SK-N-SH (cell line): ENCODE data around the gene EIF5A2. TPM values are rescaled to one million over a fixed set of nuclear protein-coding genes. Genes with fewer than 3 reads are reported as not detected.

ENCODE experiments used
- CTCF ChIA-PET: fragments of 300-600, 350-600 bp; formaldehyde crosslinking; extraction: SDS; loops from one replicate; lab custom pipeline; 2021; lab: Yijun Ruan, JAX
- POLR2A ChIA-PET: fragments of 350-600 bp; sonication (Branson Sonifier 250); formaldehyde crosslinking; extraction: SDS; loops from one replicate; lab custom pipeline; 2020; ENCODE audit warnings: antibody characterized with exemption, inconsistent platforms; lab: Yijun Ruan, JAX
- DNase-seq: peaks from one replicate; pipeline ENCODE4 v3.0.0; 2012
- H2AFZ ChIP-seq: fragments of 200-600 bp; sonication (generic); 2 replicates; pipeline ENCODE4 v1.8.1; 2016; ENCODE audit warnings: antibody characterized with exemption, mild to moderate bottlenecking, low read depth
- H3F3A ChIP-seq: fragments of 200-600 bp; sonication (generic); replicated peaks from 2 replicates; pipeline ENCODE3; 2016; ENCODE audit warnings: antibody characterized with exemption, mild to moderate bottlenecking; ENCODE audit not compliant: insufficient read depth
- H3K27ac ChIP-seq, 2 experiments: fragments of 200-500 bp in 1 of 2; fragments of 200-600 bp in 1 of 2; sonication (Bioruptor generic) in 1 of 2; sonication (generic), shearing (Covaris generic) in 1 of 2; 2 replicates each; pipeline versions ENCODE4 v1.5.1 to v1.6.1; 2014 to 2016; ENCODE audit warnings: low read depth in 2 of 2, inconsistent platforms in 1 of 2, low read length in 1 of 2, mild to moderate bottlenecking in 1 of 2, mixed read lengths in 1 of 2
- H3K27me3 ChIP-seq: fragments of 200-600 bp; sonication (generic), shearing (Covaris generic); 2 replicates; pipeline ENCODE4 v1.6.1; 2016; ENCODE audit warnings: mixed run types; ENCODE audit not compliant: insufficient read depth
- H3K36me3 ChIP-seq, 2 experiments: fragments of 200-500 bp in 1 of 2; fragments of 200-600 bp in 1 of 2; sonication (Bioruptor generic) in 1 of 2; sonication (generic) in 1 of 2; replicated peaks in 1 of 2; 2 replicates each; pipeline versions ENCODE3 to v1.5.1; 2014 to 2016; ENCODE audit warnings: low read length in 1 of 2, mild to moderate bottlenecking in 1 of 2; ENCODE audit not compliant: insufficient read depth in 2 of 2, control insufficient read depth in 1 of 2
- H3K4me1 ChIP-seq, 2 experiments: fragments of 200-500 bp in 1 of 2; fragments of 200-600 bp in 1 of 2; sonication (Bioruptor generic) in 1 of 2; sonication (generic), shearing (Covaris generic) in 1 of 2; 2 replicates each; pipeline versions ENCODE4 v1.5.1 to v1.6.1; 2014 to 2016; ENCODE audit warnings: low read depth in 1 of 2, low read length in 1 of 2, mixed run types in 1 of 2; ENCODE audit not compliant: insufficient read depth in 2 of 2, control insufficient read depth in 1 of 2
- H3K4me2 ChIP-seq: fragments of 200-600 bp; sonication (generic), shearing (Covaris generic); 2 replicates; pipeline ENCODE4 v1.6.1; 2017; ENCODE audit warnings: mixed run types
- H3K4me3 ChIP-seq, 2 experiments: fragments of 200-500 bp in 1 of 2; fragments of 200-600 bp in 1 of 2; sonication (Bioruptor generic) in 1 of 2; sonication (generic), shearing (Covaris generic) in 1 of 2; 2 replicates each; pipeline versions ENCODE4 v1.5.1 to v1.8.1; 2014 to 2016; ENCODE audit warnings: low read depth in 2 of 2, inconsistent platforms in 1 of 2, low read length in 1 of 2, mild to moderate bottlenecking in 1 of 2, mixed read lengths in 1 of 2, moderate library complexity in 1 of 2
- H3K79me2 ChIP-seq: fragments of 200-600 bp; sonication (generic); 2 replicates; pipeline ENCODE4 v1.8.1; 2017; ENCODE audit warnings: mild to moderate bottlenecking; ENCODE audit not compliant: insufficient read depth
- H3K9ac ChIP-seq: fragments of 200-600 bp; sonication (generic); 2 replicates; pipeline ENCODE4 v1.6.1; 2017; ENCODE audit warnings: mixed run types
- H3K9me2 ChIP-seq: fragments of 200-600 bp; sonication (generic); 2 replicates; pipeline ENCODE4 v1.6.1; 2017; ENCODE audit warnings: mixed run types
- H3K9me3 ChIP-seq: fragments of 200-600 bp; sonication (generic); 2 replicates; pipeline ENCODE4 v1.6.1; 2017; ENCODE audit warnings: mixed run types, mild to moderate bottlenecking, moderate library complexity
- H4K20me1 ChIP-seq: fragments of 200-600 bp; sonication (generic); 2 replicates; pipeline ENCODE4 v1.6.1; 2017; ENCODE audit warnings: mild to moderate bottlenecking, mixed run types; ENCODE audit not compliant: insufficient read depth
- CTCF ChIP-seq: fragments of 200-600 bp; sonication (generic); IDR thresholded peaks from 2 replicates; pipeline ENCODE4 v1.6.1; 2017; ENCODE audit warnings: antibody characterized with exemption, mild to moderate bottlenecking, moderate library complexity
- ELF1 ChIP-seq: IDR thresholded peaks from 2 replicates; pipeline ENCODE4 v1.4.0; 2012
- EZH2phosphoT487 ChIP-seq: fragments of 200-600 bp; sonication (generic); IDR thresholded peaks from 2 replicates; pipeline ENCODE4 v1.6.1; 2017; ENCODE audit warnings: low read depth, mixed run types, mild to moderate bottlenecking, antibody characterized with exemption, moderate library complexity, borderline replicate concordance
- FOSL2 ChIP-seq: IDR thresholded peaks from 2 replicates; pipeline ENCODE4 v1.4.0; 2012; ENCODE audit warnings: low read depth, mild to moderate bottlenecking, moderate library complexity, borderline replicate concordance
- FOXJ3 ChIP-seq: sonication (generic); formaldehyde crosslinking; IDR thresholded peaks from 2 replicates; pipeline ENCODE4 v1.5.1; 2020; ENCODE audit warnings: mild to moderate bottlenecking, missing genetic modification reagents
- GABPA ChIP-seq: IDR thresholded peaks from 2 replicates; pipeline ENCODE4 v1.4.0; 2012; ENCODE audit warnings: low read depth, mild to moderate bottlenecking
- JUND ChIP-seq: IDR thresholded peaks from 2 replicates; pipeline ENCODE4 v1.4.0; 2012
- MAX ChIP-seq: IDR thresholded peaks from 2 replicates; pipeline ENCODE4 v1.4.0; 2012; ENCODE audit warnings: low read depth
- NFIC ChIP-seq: IDR thresholded peaks from 2 replicates; pipeline ENCODE4 v1.4.0; 2012; ENCODE audit warnings: borderline replicate concordance
- POLR2AphosphoS5 ChIP-seq: IDR thresholded peaks from 2 replicates; pipeline ENCODE4 v1.6.1; 2012; ENCODE audit warnings: low read depth, low read length
- RCOR1 ChIP-seq: fragments of 150-350 bp; IDR thresholded peaks from 2 replicates; pipeline ENCODE4 v1.6.1; 2017; ENCODE audit warnings: antibody characterized with exemption, low read length
- RFX5 ChIP-seq: IDR thresholded peaks from 2 replicates; pipeline ENCODE4 v1.6.1; 2012; ENCODE audit warnings: mild to moderate bottlenecking, improper control_type of control experiment, low read length
- USF1 ChIP-seq: IDR thresholded peaks from 2 replicates; pipeline ENCODE4 v1.4.0; 2012; ENCODE audit warnings: low read depth, borderline replicate concordance
- USF2 ChIP-seq: fragments of 150-350 bp; IDR thresholded peaks from 2 replicates; pipeline ENCODE4 v1.6.1; 2017; ENCODE audit warnings: antibody characterized with exemption, low read length, low read depth, borderline replicate concordance
- YY1 ChIP-seq: IDR thresholded peaks from 2 replicates; pipeline ENCODE4 v1.4.0; 2012; ENCODE audit warnings: low read depth, mild to moderate bottlenecking
- ZBTB33 ChIP-seq: IDR thresholded peaks from 2 replicates; pipeline ENCODE4 v1.4.0; 2012; ENCODE audit warnings: low read depth, borderline replicate concordance
- polyA plus RNA-seq, 3 experiments: library from polyadenylated mRNA; depleted of rRNA; stranded (reverse); fragments of >200 nt; gene quantifications; 2 replicates each; pipeline ENCODE4 v1.2.3, GENCODE V29; 2012

Gene EIF5A2
- polyA plus RNA-seq, 1 of the 3 experiments (the other 2 are of a cell fraction), result 2.7 TPM

GRCh38 chr3:170908235-170909116 lies at the start of gene EIF5A2 (continued):
- peak; percentile 100 for TF ChIP-seq MAX
- no peak for TF ChIP-seq CTCF
- TF ChIP-seq ZBTB33, result no peak
- TF ChIP-seq USF2, result peak; percentile 95
- TF ChIP-seq ELF1, result peak; percentile 94
- no peak for TF ChIP-seq NFIC

- Histone ChIP-seq H3K9me2 (no peaks in the 10 kb centered on the region), H3K79me2 (no peaks in the 10 kb centered on the region), H3K9ac (no peak overlapping the region), H3K4me1 (no peaks in the 10 kb centered on the region), H3K27ac (no peak overlapping the region), H3F3A (no peaks in the 10 kb centered on the region), H3K9me3 (no peaks in the 10 kb centered on the region), H2AFZ (no peak overlapping the region), H3K4me2 (no peak overlapping the region), H3K4me3 (no peak overlapping the region), H3K27me3 (no peaks in the 10 kb centered on the region), H3K36me3 (no peaks in the 10 kb centered on the region), H4K20me1 (no peaks in the 10 kb centered on the region)
- CTCF ChIA-PET, result no interaction called here
- TF ChIP-seq EZH2phosphoT487 (no peak), YY1 (no peak), ELF1 (no peak), FOSL2 (no peak), USF1 (no peak), RFX5 (no peak), CTCF (no peak), GABPA (no peak), RCOR1 (no peak), POLR2AphosphoS5 (no peak), ZBTB33 (no peak), NFIC (no peak), FOXJ3 (CRISPR knock-in tag) (no peak), JUND (no peak), MAX (no peak)
- POLR2A ChIA-PET, result no interaction called here
- DNase-seq, result no peak
Measured at GRCh38 chr3:170956647-170957046, 48.2 kb upstream of the EIF5A2 start.
